Cardiac septum (tissue), 1 donor: ENCODE data around the gene GALNTL6. TPM values are rescaled to one million over a fixed set of nuclear protein-coding genes. Genes with fewer than 3 reads are reported as not detected.

Experiments
- DNase-seq: peaks from one replicate; pipeline ENCODE4 v3.0.0-alpha.2; 2020; ENCODE audit warnings: low spot score
- intact Hi-C: fragments of 100-400 bp; cut with DNase I; formaldehyde crosslinking; loops from one replicate; pipeline ENCODE4 v1.14.0; 2022
- total RNA-seq: library from RNA; stranded (reverse); fragmentation: NEBNext Ultra II Directional; extraction: Animal tissue kit (Norgen Biotek cat#: 25700); gene quantifications from one replicate; pipeline ENCODE4 v1.2.1, GENCODE V29; 2021
- donor health status: DM: no; HTN: no; CAD: no.

The GALNTL6 gene
- total RNA-seq, 1 donor from 2014 or later = not detected

GRCh38 chr4:172599554-172599953 lies 786.4 kb downstream of the GALNTL6 start:
- intact Hi-C loops = no loop called here
- DNase-seq = no peak

- intact Hi-C loops = no loop called here
- DNase-seq = no peak
Observed at GRCh38 chr4:172601195-172601594, 788.0 kb downstream of the GALNTL6 start.

- no peak for DNase-seq
- intact Hi-C loops = no loop called here
Observed at GRCh38 chr4:172619218-172619617, 806.0 kb downstream of the GALNTL6 start.

DNA sequence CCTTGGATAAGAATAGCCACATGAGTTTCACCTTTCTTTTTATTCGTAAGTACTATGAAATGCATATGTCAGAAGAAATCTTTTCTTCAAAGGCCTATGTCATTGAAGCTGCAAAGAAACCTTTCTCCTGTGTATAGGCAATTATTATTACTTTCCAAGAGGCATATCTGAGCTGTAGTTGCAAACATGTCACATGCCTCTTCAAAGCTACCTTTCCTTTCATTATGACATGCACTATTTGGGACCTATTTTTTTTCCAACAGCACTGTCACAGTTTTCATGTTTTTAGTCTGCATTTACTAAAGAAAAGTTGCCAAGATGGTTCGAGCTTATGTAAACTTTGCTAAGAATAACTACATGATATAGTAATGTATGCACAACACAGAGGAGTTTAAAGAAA lies 806.6 kb downstream of the GALNTL6 start:
- intact Hi-C loops = no loop called here
- DNase-seq = no peak

GRCh38 chr4:172628263-172628662 lies 815.1 kb downstream of the GALNTL6 start:
- intact Hi-C loops = no loop called here
- no peak for DNase-seq

DNA sequence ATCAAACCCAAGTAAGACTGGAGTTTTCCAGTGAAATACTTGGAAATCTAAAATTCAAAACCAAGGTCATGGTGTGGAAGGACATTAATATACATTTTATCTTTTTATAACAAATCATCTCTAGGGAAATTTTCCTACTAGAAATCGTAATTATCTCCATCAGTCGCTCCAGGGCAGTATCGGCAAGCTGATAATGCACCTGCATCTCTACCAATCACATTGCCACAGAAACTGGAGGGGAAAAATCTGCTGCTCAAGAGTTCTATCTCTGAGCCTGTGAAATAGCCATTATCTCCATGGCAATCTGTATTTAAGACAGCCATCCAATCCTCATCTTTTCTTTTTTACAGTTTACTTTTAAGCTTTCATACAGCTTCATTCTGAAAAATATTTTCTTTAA lies 817.1 kb downstream of the GALNTL6 start:
- intact Hi-C loops = no loop called here
- DNase-seq = no peak

DNA sequence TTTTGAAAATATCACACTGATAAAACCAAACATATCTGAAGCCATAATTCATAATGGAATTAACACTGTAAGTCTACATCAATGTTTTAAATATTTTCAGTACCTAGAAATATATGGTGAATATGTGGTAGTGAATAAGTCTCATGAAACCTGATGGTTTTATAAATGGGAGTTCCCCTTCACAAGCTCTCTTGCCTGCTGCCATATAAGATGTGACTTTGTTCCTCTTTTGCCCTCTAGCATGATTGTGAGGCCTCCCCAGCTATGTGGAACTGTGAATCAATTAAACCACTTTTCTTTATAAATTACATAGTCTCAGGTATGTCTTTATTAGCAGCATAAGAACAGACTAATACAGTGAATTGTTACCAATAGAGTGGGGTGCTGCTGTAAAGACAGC lies 818.6 kb downstream of the GALNTL6 start:
- intact Hi-C loops = no loop called here
- DNase-seq = no peak

DNA sequence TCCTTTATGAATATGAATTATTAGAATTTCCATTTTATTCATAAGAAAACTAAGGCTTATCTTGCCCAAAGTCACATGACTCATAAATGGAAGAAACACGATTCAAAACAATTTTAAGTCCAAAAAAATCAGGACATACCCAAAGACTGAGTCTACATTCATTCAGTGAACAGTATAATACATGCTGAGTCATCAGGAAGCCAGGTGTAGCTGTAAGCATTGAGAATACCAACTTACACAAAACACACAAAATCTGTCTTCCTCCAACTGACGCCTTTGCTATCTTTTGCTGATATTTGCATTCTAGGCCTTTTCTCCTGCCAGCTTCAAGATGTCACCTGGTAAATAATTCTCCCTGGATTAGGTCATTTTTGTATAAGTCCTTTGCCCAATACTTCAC lies 835.3 kb downstream of the GALNTL6 start:
- intact Hi-C loops = no loop called here

GRCh38 chr4:172649143-172649542 lies 835.9 kb downstream of the GALNTL6 start:
- DNase-seq = no peak
- intact Hi-C loops = no loop called here

More for the DNA sequence above, 835.3 kb downstream of the GALNTL6 start:
- DNase-seq = no peak

- DNase-seq = no peak
- intact Hi-C loops = no loop called here
Observed at GRCh38 chr4:172650758-172651530, 837.7 kb downstream of the GALNTL6 start.

DNA sequence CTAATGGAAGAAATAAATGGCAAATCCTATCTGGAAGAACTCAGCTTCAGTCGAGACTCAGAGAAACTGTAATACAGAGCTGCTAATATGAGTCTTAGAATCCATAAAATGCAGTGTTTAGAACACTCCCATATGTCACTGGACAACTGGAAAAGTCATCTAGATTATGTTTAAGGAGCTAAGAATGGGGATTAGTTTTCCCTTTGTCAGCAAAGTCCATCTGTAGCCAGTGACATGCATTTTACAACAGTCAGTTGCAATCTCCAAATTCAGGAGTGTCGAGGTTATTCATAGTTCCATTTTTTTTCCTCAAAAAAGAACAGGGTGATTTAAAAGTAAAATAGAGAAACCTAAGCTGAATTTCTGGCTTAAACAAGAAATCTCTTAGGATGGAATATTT lies 838.8 kb downstream of the GALNTL6 start:
- DNase-seq = no peak
- intact Hi-C loops = no loop called here

DNA sequence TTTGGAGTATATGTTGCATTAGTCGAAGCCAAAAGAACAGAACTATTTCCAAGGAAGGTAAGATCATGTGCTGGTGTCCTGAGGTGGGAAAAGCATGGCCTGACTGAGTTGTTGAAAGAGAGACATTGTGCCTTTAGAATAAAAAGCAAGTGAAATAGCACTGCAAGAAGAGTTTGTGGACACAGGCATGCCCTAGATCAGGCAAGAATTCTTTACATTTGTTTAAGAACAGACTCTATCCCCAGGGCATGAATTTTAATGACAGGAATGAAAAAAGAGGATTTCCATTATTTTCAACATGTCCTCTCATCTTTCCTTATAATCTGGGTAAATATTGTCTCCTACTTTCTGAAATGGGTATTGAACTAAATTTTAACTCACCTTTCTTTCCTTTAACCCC lies 839.2 kb downstream of the GALNTL6 start:
- no peak for DNase-seq
- intact Hi-C loops = no loop called here

DNA sequence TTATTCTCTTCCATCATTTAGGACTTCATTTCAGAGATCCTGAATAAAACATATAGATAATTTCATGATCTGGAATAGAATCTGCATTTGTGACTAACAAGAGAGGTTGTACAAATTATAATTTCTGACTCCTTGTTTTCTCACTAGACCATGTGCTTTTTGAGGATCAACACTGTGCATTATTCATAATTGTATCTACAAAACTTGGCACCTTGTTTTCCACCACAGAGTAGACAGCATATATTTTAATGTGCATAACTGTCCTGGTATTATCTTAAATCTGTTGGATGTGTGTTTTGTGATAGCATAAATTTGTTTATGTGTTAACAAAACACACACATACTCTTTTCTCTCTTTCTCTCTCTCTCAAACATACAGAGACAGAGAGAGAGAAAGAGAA lies 840.5 kb downstream of the GALNTL6 start:
- intact Hi-C loops = no loop called here
- no peak for DNase-seq

GRCh38 chr4:172654457-172654856 lies 841.3 kb downstream of the GALNTL6 start:
- intact Hi-C loops = no loop called here
- DNase-seq = no peak

- intact Hi-C loops = no loop called here
- DNase-seq = no peak
Observed at GRCh38 chr4:172656055-172656454, 842.9 kb downstream of the GALNTL6 start.

GRCh38 chr4:172657081-172657480 lies 843.9 kb downstream of the GALNTL6 start:
- intact Hi-C loops = no loop called here
- no peak for DNase-seq

DNA sequence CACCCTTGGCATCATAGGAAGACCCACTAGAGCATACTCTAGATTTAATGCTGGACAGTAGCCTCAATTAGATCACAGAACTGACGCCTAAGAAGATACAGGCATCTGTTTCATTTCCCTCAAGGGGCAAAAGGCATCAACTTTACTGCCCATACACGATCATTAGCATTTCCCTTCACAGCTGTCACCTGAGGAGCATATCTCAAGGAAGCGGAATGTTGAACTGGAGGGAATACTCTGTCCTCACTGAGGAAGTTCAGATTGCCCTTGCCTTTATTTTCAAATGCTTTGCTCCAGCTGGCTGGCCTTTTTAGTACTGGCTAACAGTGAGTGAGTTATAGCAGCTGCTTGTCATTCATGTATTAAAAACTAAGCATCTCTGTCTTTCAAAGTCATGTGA lies 847.0 kb downstream of the GALNTL6 start:
- DNase-seq = no peak
- intact Hi-C loops = no loop called here

GRCh38 chr4:172662113-172662512 lies 848.9 kb downstream of the GALNTL6 start:
- no peak for DNase-seq
- intact Hi-C loops = no loop called here

DNA sequence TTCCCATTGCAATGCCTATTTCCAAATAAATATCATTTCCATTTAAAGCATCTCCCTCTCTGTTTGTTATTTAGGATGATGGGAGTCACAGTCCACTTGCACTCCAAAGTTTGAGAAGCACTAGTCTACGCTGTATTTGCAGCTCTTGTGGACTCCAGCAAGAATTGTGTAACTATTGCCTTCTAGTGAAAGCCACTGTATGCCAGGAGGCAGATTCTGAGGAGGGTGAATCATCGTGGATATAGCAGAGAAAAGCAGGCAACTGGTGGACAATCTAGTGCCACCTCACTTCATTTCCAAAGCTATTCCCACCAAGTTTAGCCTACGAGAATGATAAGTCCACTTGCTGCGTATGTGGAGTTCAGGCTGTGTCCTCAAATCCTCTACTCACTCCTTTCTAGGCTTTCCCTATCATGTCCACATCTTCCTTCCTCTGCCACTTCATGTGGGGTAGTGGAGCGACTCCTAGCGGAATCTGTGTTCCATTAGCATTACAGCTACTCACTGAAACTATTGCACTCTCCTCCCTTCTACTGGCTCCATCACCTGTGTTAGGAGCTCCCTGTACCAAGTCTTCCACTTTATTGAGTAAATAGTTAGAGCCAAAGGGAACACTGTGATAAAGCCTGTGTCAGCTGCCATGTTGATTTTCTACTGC lies 853.6 kb downstream of the GALNTL6 start:
- DNase-seq = no peak
- intact Hi-C loops = no loop called here

DNA sequence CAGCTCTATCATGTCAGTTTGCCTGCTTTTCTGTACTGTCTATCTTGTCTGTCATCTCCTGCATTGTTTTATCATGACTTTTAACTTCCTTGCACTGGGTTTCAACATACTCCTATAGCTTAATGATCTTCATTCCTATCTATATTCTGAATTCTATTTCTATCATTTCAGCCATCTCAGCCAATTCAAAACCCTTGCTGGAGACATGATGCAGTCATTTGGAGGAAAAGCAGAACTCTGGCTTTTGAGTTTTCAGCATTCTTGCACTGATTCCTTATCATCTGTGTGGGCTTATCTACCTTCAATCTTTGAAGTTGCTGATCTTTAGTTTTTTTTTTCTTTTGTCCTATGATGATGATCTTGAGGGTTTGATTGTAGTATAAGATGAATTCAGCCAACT lies 861.6 kb downstream of the GALNTL6 start:
- intact Hi-C loops = no loop called here
- no peak for DNase-seq

DNA sequence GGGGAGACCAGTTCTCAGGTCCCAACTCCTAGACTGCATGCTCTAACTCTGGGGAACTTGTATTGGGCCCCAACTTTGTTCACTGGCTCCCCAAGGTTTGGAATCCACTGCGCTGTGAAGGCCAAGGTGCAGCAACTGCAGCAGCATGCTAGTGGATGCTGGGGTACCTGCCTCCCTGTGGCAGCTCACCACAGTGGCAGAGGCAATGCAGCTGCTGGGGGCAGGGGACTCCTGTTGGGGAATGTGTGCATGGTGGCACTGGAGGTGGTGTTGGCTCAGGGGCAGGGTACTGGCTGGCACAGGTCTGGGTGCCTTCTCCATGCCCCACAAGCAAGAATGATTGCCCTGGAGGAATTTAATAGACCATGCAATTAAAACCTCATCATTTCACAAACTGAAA lies 862.0 kb downstream of the GALNTL6 start:
- no peak for DNase-seq

More for the DNA sequence above, 862.0 kb downstream of the GALNTL6 start:
- intact Hi-C loops = no loop called here
